Activated CD4-positive, alpha-beta T cell treated with anti-CD3 and anti-CD28 coated beads, Interleukin-2, amount 10 ng/mL, durations not matched to agents 24 days and 14 days (primary cell): ENCODE results near the gene FAF1. TPM values are rescaled to one million over a fixed set of nuclear protein-coding genes. Genes with fewer than 3 reads are reported as not detected.

ENCODE experiments used
- DNase-seq: peaks from one replicate; pipeline ENCODE4 v3.0.0; 2022
- H3K27ac Mint-ChIP-seq: one replicate; pipeline ENCODE4 v1.8.0; 2022; ENCODE audit warnings: mild to moderate bottlenecking, mixed read lengths
- H3K27me3 Mint-ChIP-seq: one replicate; pipeline ENCODE4 v1.8.0; 2022; ENCODE audit warnings: mixed read lengths
- H3K36me3 Mint-ChIP-seq: one replicate; pipeline ENCODE4 v1.8.0; 2022; ENCODE audit warnings: low read depth, mild to moderate bottlenecking, mixed read lengths
- H3K4me1 Mint-ChIP-seq: one replicate; pipeline ENCODE4 v1.8.0; 2021; ENCODE audit warnings: mixed read lengths
- H3K4me3 Mint-ChIP-seq: one replicate; pipeline ENCODE4 v1.8.0; 2022; ENCODE audit warnings: mild to moderate bottlenecking, moderate library complexity, mixed read lengths
- H3K9me3 Mint-ChIP-seq: one replicate; pipeline ENCODE4 v1.8.0; 2021; ENCODE audit warnings: mixed read lengths
- intact Hi-C: fragments of 100-400 bp; cut with micrococcal nuclease; formaldehyde crosslinking; loops from one replicate; pipeline ENCODE4 v1.15.1; 2023
- total RNA-seq: library from RNA; stranded (reverse); gene quantifications from 2 replicates; pipeline ENCODE4 v1.2.3, GENCODE V29; 2022

Gene FAF1
- total RNA-seq, 1 donor from 2014 or later = 63.7 TPM

GRCh38 chr1:50858761-50859160, 101.3 kb downstream of the FAF1 start:
- H3K27me3 Mint-ChIP-seq = no peaks in the 10 kb centered on the region
- H3K27ac Mint-ChIP-seq = no peak overlapping the region
- H3K4me1 Mint-ChIP-seq = no peaks in the 10 kb centered on the region
- DNase-seq = no peak
- H3K36me3 Mint-ChIP-seq = peaks cover 19% of the 10 kb centered on the region
- H3K9me3 Mint-ChIP-seq = peaks cover 26% of the 10 kb centered on the region
- intact Hi-C loops = no loop called here
- H3K4me3 Mint-ChIP-seq = no peak overlapping the region

GRCh38 chr1:50857702-50858101, 102.4 kb downstream of the FAF1 start:
- Mint-ChIP-seq H3K4me3 (no peak overlapping the region), H3K36me3 (peaks cover 19% of the 10 kb centered on the region), H3K27me3 (no peaks in the 10 kb centered on the region), H3K27ac (no peak overlapping the region), H3K4me1 (no peaks in the 10 kb centered on the region), H3K9me3 (peaks cover 22% of the 10 kb centered on the region)
- intact Hi-C loops = no loop called here
- DNase-seq = no peak

DNA sequence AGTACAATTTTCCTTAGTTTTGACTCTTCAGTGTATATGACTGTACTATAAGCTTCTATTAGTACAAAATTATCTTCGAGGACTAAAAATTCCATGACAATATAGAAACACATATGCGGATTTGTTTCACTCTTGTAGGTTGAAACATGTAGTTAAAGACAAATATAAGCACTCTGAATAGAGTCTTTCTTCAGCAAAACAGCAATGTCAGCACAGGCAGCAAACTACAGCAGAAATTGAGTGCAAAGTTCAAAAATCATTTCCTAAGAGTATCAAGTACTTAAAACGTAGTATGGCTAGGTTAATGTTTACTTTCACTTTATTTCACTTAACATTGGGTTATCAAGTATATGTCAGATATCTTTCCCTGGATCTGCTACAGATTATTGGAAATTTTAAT, 106.7 kb downstream of the FAF1 start:
- Mint-ChIP-seq H3K4me3 (no peak overlapping the region), H3K27me3 (no peaks in the 10 kb centered on the region), H3K27ac (no peak overlapping the region), H3K36me3 (peaks cover 6% of the 10 kb centered on the region), H3K4me1 (no peaks in the 10 kb centered on the region), H3K9me3 (peaks cover 4% of the 10 kb centered on the region)
- no peak for DNase-seq
- intact Hi-C loops = no loop called here

- no peak for DNase-seq
- H3K36me3 Mint-ChIP-seq = peaks cover 8% of the 10 kb centered on the region
- H3K27ac Mint-ChIP-seq = no peak overlapping the region
- H3K4me3 Mint-ChIP-seq = no peak overlapping the region
- peaks cover 7% of the 10 kb centered on the region for H3K9me3 Mint-ChIP-seq
- intact Hi-C loops = no loop called here
- no peaks in the 10 kb centered on the region for H3K4me1 Mint-ChIP-seq
- H3K27me3 Mint-ChIP-seq = no peaks in the 10 kb centered on the region
Measured at GRCh38 chr1:50852889-50853288, 107.2 kb downstream of the FAF1 start.

- Mint-ChIP-seq H3K36me3 (peaks cover 12% of the 10 kb centered on the region), H3K9me3 (peaks cover 21% of the 10 kb centered on the region), H3K27ac (no peak overlapping the region), H3K4me3 (no peak overlapping the region), H3K27me3 (no peaks in the 10 kb centered on the region), H3K4me1 (peaks cover 5% of the 10 kb centered on the region)
- no peak for DNase-seq
- intact Hi-C loops = no loop called here
Measured at GRCh38 chr1:50851466-50851865, 108.6 kb downstream of the FAF1 start.

DNA sequence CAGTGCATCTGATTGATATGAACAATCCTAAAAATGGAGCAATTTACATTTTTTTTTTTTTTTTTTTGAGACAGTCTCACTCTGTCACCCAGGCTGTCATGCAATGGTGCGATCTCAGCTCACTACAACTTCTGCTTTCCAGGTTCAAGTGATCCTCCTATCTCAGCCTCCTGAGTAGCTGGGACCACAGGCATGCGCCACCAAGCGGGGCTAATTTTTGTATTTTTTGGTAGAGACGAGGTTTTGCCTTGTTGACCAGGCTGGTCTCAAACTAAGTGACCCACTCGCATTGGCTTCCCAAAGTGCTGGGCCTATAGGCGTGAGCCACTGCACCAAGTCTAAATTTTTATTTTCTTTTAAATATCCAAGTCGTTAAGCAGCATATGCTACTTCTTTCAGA, 109.0 kb downstream of the FAF1 start:
- no peaks in the 10 kb centered on the region for H3K27me3 Mint-ChIP-seq
- H3K36me3 Mint-ChIP-seq = peaks cover 12% of the 10 kb centered on the region
- DNase-seq = no peak
- intact Hi-C loops = no loop called here
- H3K4me1 Mint-ChIP-seq = peaks cover 5% of the 10 kb centered on the region
- no peak overlapping the region for H3K4me3 Mint-ChIP-seq
- H3K27ac Mint-ChIP-seq = no peak overlapping the region
- peaks cover 21% of the 10 kb centered on the region for H3K9me3 Mint-ChIP-seq

- H3K27ac Mint-ChIP-seq = no peak overlapping the region
- peaks cover 16% of the 10 kb centered on the region for H3K36me3 Mint-ChIP-seq
- intact Hi-C loops = no loop called here
- H3K4me1 Mint-ChIP-seq = peaks cover 9% of the 10 kb centered on the region
- H3K9me3 Mint-ChIP-seq = peaks cover 21% of the 10 kb centered on the region
- DNase-seq = no peak
- no peak overlapping the region for H3K4me3 Mint-ChIP-seq
- H3K27me3 Mint-ChIP-seq = no peaks in the 10 kb centered on the region
Measured at GRCh38 chr1:50847303-50847702, 112.8 kb downstream of the FAF1 start.

GRCh38 chr1:50846224-50846839, 113.7 kb downstream of the FAF1 start:
- no peak for DNase-seq
- Mint-ChIP-seq H3K36me3 (peaks cover 16% of the 10 kb centered on the region), H3K9me3 (peaks cover 21% of the 10 kb centered on the region), H3K27ac (no peak overlapping the region), H3K4me3 (no peak overlapping the region), H3K27me3 (no peaks in the 10 kb centered on the region), H3K4me1 (peaks cover 9% of the 10 kb centered on the region)
- intact Hi-C loops = no loop called here

DNA sequence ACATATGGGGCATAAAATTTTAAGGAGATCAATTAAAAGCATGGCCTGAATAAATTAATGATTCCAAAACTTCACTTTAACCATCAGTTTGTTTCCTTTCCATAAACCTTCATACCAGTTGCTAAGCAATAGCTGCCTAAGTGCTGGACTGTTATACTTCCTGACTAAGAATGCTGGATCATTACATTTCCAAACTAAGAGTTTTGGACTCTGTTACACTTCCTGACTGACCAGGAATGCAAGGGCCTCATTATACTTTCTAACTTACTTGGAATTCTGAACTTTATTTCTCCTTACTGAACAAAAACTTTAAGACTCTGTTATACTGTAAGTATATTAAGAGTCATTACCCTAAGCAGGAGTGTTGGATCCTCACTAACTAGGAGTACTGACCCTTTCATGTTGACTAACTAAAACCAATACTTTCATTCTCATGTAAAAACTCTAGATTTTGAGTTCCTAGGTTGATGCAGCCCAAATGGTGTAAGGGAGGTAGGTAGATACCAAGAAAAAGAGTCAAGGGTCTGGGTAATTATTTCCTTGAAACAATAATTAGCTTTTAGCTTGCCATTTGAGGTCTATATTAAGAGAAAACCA, 118.2 kb downstream of the FAF1 start:
- Mint-ChIP-seq H3K4me3 (no peak overlapping the region), H3K27me3 (no peaks in the 10 kb centered on the region), H3K4me1 (peaks cover 6% of the 10 kb centered on the region), H3K27ac (no peak overlapping the region), H3K36me3 (peaks cover 8% of the 10 kb centered on the region), H3K9me3 (peaks cover 5% of the 10 kb centered on the region)
- intact Hi-C loops = no loop called here
- no peak for DNase-seq

DNA sequence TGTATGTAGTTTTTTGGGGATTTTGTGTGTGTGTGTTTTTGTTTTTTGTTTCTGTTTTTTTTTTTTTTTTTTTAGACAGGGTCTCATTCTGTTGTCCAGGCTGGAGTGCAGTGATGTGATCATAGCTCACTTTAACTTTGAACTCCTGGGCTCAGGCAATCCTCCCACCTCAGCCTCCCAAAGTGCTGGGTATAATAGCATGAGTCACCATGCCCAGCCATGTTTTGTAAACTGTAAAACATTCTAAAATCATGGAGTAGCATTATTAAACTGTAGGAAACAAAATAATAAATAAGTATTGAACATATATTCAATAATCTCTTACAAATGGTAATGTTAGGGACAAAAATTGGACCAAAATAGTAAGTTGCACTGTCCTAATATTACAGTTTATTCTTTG, 124.0 kb downstream of the FAF1 start:
- intact Hi-C loops = no loop called here
- Mint-ChIP-seq H3K4me3 (no peak overlapping the region), H3K9me3 (peaks cover 4% of the 10 kb centered on the region), H3K4me1 (peaks cover 5% of the 10 kb centered on the region), H3K27me3 (no peaks in the 10 kb centered on the region), H3K27ac (no peak overlapping the region), H3K36me3 (peaks cover 10% of the 10 kb centered on the region)
- no peak for DNase-seq

GRCh38 chr1:50833216-50833615, 126.9 kb downstream of the FAF1 start:
- Mint-ChIP-seq H3K36me3 (peaks cover 10% of the 10 kb centered on the region), H3K27me3 (no peaks in the 10 kb centered on the region), H3K4me1 (peaks cover 5% of the 10 kb centered on the region), H3K9me3 (peaks cover 4% of the 10 kb centered on the region), H3K4me3 (no peak overlapping the region), H3K27ac (no peak overlapping the region)
- DNase-seq = no peak
- intact Hi-C loops = no loop called here

DNA sequence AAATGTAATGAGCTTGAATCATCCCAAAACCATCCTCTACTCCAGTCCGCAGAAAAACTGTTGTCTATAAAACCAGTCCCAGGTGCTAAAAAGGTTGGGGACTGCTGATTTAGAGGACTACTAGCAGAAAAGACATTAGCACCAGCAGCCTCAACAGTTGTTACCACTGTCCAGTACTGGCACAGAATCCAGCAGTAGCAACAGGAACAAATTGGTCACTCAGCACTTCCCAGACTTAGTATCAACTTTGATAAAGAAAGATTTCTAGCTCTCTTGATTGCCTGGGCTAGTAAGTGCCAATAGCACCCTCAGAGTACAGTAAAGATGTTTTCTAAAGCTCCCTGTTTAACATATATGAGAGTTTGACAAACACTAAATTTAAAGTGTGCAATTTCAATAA, 127.9 kb downstream of the FAF1 start:
- no peaks in the 10 kb centered on the region for H3K27me3 Mint-ChIP-seq
- peaks cover 10% of the 10 kb centered on the region for H3K36me3 Mint-ChIP-seq
- no peak for DNase-seq
- H3K4me1 Mint-ChIP-seq = peaks cover 5% of the 10 kb centered on the region
- no peak overlapping the region for H3K27ac Mint-ChIP-seq
- H3K4me3 Mint-ChIP-seq = no peak overlapping the region
- intact Hi-C loops = no loop called here
- peaks cover 4% of the 10 kb centered on the region for H3K9me3 Mint-ChIP-seq

- no peak overlapping the region for H3K4me3 Mint-ChIP-seq
- peaks cover 4% of the 10 kb centered on the region for H3K9me3 Mint-ChIP-seq
- no peak for DNase-seq
- no peaks in the 10 kb centered on the region for H3K27me3 Mint-ChIP-seq
- no peak overlapping the region for H3K27ac Mint-ChIP-seq
- H3K4me1 Mint-ChIP-seq = peaks cover 5% of the 10 kb centered on the region
- H3K36me3 Mint-ChIP-seq = peaks cover 10% of the 10 kb centered on the region
- intact Hi-C loops = no loop called here
Measured at GRCh38 chr1:50831300-50832061, 128.6 kb downstream of the FAF1 start.

GRCh38 chr1:50830621-50831020, 129.4 kb downstream of the FAF1 start:
- intact Hi-C loops = no loop called here
- Mint-ChIP-seq H3K27me3 (no peaks in the 10 kb centered on the region), H3K27ac (no peak overlapping the region), H3K36me3 (peaks cover 8% of the 10 kb centered on the region), H3K4me3 (no peak overlapping the region), H3K4me1 (peaks cover 5% of the 10 kb centered on the region), H3K9me3 (peaks cover 4% of the 10 kb centered on the region)
- no peak for DNase-seq
